Right cardiac atrium (tissue), 5 donors: Measurements from ENCODE around the gene ACYP1. TPM values are rescaled to one million over a fixed set of nuclear protein-coding genes. Genes with fewer than 3 reads are reported as not detected.
A peak's percentile ranks its signal among the peaks of the same experiment; 100 is the strongest.

Experiments
- ATAC-seq, 2 donors: fragments of 200-7000 bp; cut with Tn5 transposase; one replicate each; pipeline versions ENCODE4 v1.8.0 to v1.9.1; 2020; ENCODE audit warnings: moderate library complexity in 2 of 2, mild to moderate bottlenecking in 1 of 2
- DNase-seq, 3 donors: peaks; one replicate each; pipeline ENCODE4 v3.0.0-alpha.2; 2020
- H3K27ac ChIP-seq: one replicate; pipeline ENCODE4 v1.5.1; 2013; ENCODE audit warnings: mild to moderate bottlenecking, low read length, control low read depth, moderate library complexity
- H3K27me3 ChIP-seq: one replicate; pipeline ENCODE4 v1.6.1; 2013; ENCODE audit not compliant: control insufficient read depth, insufficient read depth
- H3K4me1 ChIP-seq: one replicate; pipeline ENCODE4 v1.6.1; 2013; ENCODE audit warnings: low read length; ENCODE audit not compliant: control insufficient read depth, insufficient read depth
- H3K4me3 ChIP-seq: one replicate; pipeline ENCODE4 v1.5.1; 2013; ENCODE audit warnings: low read length, control low read depth
- H3K9me3 ChIP-seq: one replicate; pipeline ENCODE4 v1.6.1; 2013; ENCODE audit warnings: low read length; ENCODE audit not compliant: control insufficient read depth
- WGBS: extraction: QIAGEN DNeasy Blood & Tissue Kit; methylation state at CpG from one replicate; pipeline ENCODE4 v1.1.7; 2013; 5-methylcytosine and 5-hydroxymethylcytosine counted together
- intact Hi-C, 4 donors: fragments of 100-400 bp; cut with DNase I; formaldehyde crosslinking; loops; one replicate each; pipeline versions ENCODE4 v1.11.0 to v1.14.0; 2022 to 2023
- polyA plus RNA-seq: library from polyadenylated mRNA; stranded (reverse); fragments of 200-250 nt; gene quantifications from one replicate; pipeline ENCODE4 v1.2.3, GENCODE V29; 2013
- total RNA-seq, 4 donors: library from RNA; stranded (reverse); fragmentation: NEBNext Ultra II Directional; extraction: Animal tissue kit (Norgen Biotek cat#: 25700); gene quantifications; one replicate each; pipeline ENCODE4 v1.2.1, GENCODE V29; 2021
- donor health status: healthy with polysubstance abuse.
- donor health status: DM: no; HTN: yes; CAD: no.
- donor health status: DM: no; HTN: no; CAD: no.
- donor health status: DM: no; HTN: yes; CAD: no; lungs with severe emphysema.
- donor health status: DM: yes; HTN: yes; CAD: no.

Gene ACYP1
- total and polyA plus RNA-seq, 5 donors: 10.2 to 24.0 (median 11.6) TPM

GRCh38 chr14:75042035-75042434 lies 21.8 kb downstream of the ACYP1 start:
- Histone ChIP-seq H3K9me3 (no peaks in the 10 kb centered on the region), H3K4me1 (no peaks in the 10 kb centered on the region), H3K27me3 (no peaks in the 10 kb centered on the region), H3K4me3 (no peak overlapping the region), H3K27ac (no peak overlapping the region)
- DNase-seq (no peak), ATAC-seq (no peak)
- WGBS: 67% methylated on average over 6 of the region's 6 CpGs
- intact Hi-C loops: no loop called here

- intact Hi-C loops: no loop called here
Observed at GRCh38 chr14:75041613-75042012, 22.2 kb downstream of the ACYP1 start.

GRCh38 chr14:75040959-75041358 lies 22.9 kb downstream of the ACYP1 start:
- intact Hi-C loops: no loop called here
- Histone ChIP-seq H3K4me1 (no peaks in the 10 kb centered on the region), H3K4me3 (no peak overlapping the region), H3K27ac (no peak overlapping the region), H3K27me3 (no peaks in the 10 kb centered on the region), H3K9me3 (no peaks in the 10 kb centered on the region)
- DNase-seq (no peak), ATAC-seq (no peak)
- 98% methylated on average over 2 of the region's 2 CpGs for WGBS

More at GRCh38 chr14:75041613-75042012, 22.2 kb downstream of the ACYP1 start:
- Histone ChIP-seq H3K27ac (no peak overlapping the region), H3K4me3 (no peak overlapping the region), H3K27me3 (no peaks in the 10 kb centered on the region), H3K9me3 (no peaks in the 10 kb centered on the region), H3K4me1 (no peaks in the 10 kb centered on the region)
- WGBS: 91% methylated on average over 4 of the region's 4 CpGs
- DNase-seq: no peak
- no peak for ATAC-seq

- Histone ChIP-seq H3K4me3 (no peak overlapping the region), H3K27ac (no peak overlapping the region), H3K27me3 (no peaks in the 10 kb centered on the region), H3K9me3 (no peaks in the 10 kb centered on the region), H3K4me1 (no peaks in the 10 kb centered on the region)
- no peak for DNase-seq
- intact Hi-C loops: no loop called here
- ATAC-seq: peak; percentile 20 to 54
- 51% methylated on average over 1 of the region's 1 CpG for WGBS
Observed at GRCh38 chr14:75040507-75040906, 23.3 kb downstream of the ACYP1 start.

- 93% methylated on average over 2 of the region's 2 CpGs for WGBS
- H3K27ac ChIP-seq: no peak overlapping the region
Observed at GRCh38 chr14:75032939-75033338, 30.9 kb downstream of the ACYP1 start.

GRCh38 chr14:75030147-75030546 lies 33.7 kb downstream of the ACYP1 start:
- H3K9me3 ChIP-seq: no peaks in the 10 kb centered on the region
- H3K27ac ChIP-seq: no peak overlapping the region
- H3K27me3 ChIP-seq: no peaks in the 10 kb centered on the region
- DNase-seq (no peak), ATAC-seq (no peak)
- WGBS: 0% methylated on average over 1 of the region's 1 CpG
- intact Hi-C loops: no loop called here
- H3K4me1 ChIP-seq: no peaks in the 10 kb centered on the region
- no peak overlapping the region for H3K4me3 ChIP-seq

More at GRCh38 chr14:75032939-75033338, 30.9 kb downstream of the ACYP1 start:
- no peak for ATAC-seq
- Histone ChIP-seq H3K4me3 (no peak overlapping the region), H3K27me3 (no peaks in the 10 kb centered on the region), H3K9me3 (no peaks in the 10 kb centered on the region), H3K4me1 (no peaks in the 10 kb centered on the region)
- intact Hi-C loops: no loop called here
- no peak for DNase-seq

- intact Hi-C loops: no loop called here
- H3K9me3 ChIP-seq: no peaks in the 10 kb centered on the region
- no peaks in the 10 kb centered on the region for H3K27me3 ChIP-seq
- H3K4me1 ChIP-seq: no peaks in the 10 kb centered on the region
- H3K4me3 ChIP-seq: no peak overlapping the region
- ATAC-seq (no peak), DNase-seq (no peak)
- no peak overlapping the region for H3K27ac ChIP-seq
- WGBS: 92% methylated on average over 2 of the region's 2 CpGs
Observed at GRCh38 chr14:75025876-75026275, 37.9 kb downstream of the ACYP1 start.

- intact Hi-C loops: no loop called here
- H3K27me3 ChIP-seq: no peaks in the 10 kb centered on the region
- no peak for DNase-seq
- 63% methylated on average over 4 of the region's 4 CpGs for WGBS
- H3K27ac ChIP-seq: no peak overlapping the region
- peak in 1 of 2 donors; percentile 86 for ATAC-seq
- no peaks in the 10 kb centered on the region for H3K9me3 ChIP-seq
- H3K4me3 ChIP-seq: no peak overlapping the region
- H3K4me1 ChIP-seq: no peaks in the 10 kb centered on the region
Observed at GRCh38 chr14:75025082-75025481, 38.7 kb downstream of the ACYP1 start.

- WGBS: 97% methylated on average over 1 of the region's 1 CpG
Observed at GRCh38 chr14:75023108-75023507, 40.7 kb downstream of the ACYP1 start.

GRCh38 chr14:75022655-75023054 lies 41.2 kb downstream of the ACYP1 start:
- no peak overlapping the region for H3K4me3 ChIP-seq
- no peaks in the 10 kb centered on the region for H3K4me1 ChIP-seq
- no peaks in the 10 kb centered on the region for H3K27me3 ChIP-seq
- H3K27ac ChIP-seq: no peak overlapping the region
- DNase-seq (peak; percentile 57 to 80 (median 76)), ATAC-seq (peak; percentile 90 to 95)
- H3K9me3 ChIP-seq: no peaks in the 10 kb centered on the region
- intact Hi-C loops: no loop called here
- WGBS: 60% methylated on average over 8 of the region's 8 CpGs

More at GRCh38 chr14:75023108-75023507, 40.7 kb downstream of the ACYP1 start:
- ATAC-seq (no peak), DNase-seq (no peak)
- Histone ChIP-seq H3K4me3 (no peak overlapping the region), H3K4me1 (no peaks in the 10 kb centered on the region), H3K9me3 (no peaks in the 10 kb centered on the region), H3K27me3 (no peaks in the 10 kb centered on the region), H3K27ac (no peak overlapping the region)
- intact Hi-C loops: no loop called here

GRCh38 chr14:75018694-75019093 lies 45.1 kb downstream of the ACYP1 start:
- no peaks in the 10 kb centered on the region for H3K9me3 ChIP-seq
- no peak overlapping the region for H3K4me3 ChIP-seq
- ATAC-seq (no peak), DNase-seq (no peak)
- no peaks in the 10 kb centered on the region for H3K27me3 ChIP-seq
- H3K4me1 ChIP-seq: peaks cover 4% of the 10 kb centered on the region
- intact Hi-C loops: loop anchor here in 1 of 4 donors (10.0 kb wide), 1 partner anchor 56 kb away; no protein-coding TSS in a partner anchor
- 93% methylated on average over 3 of the region's 3 CpGs for WGBS
- no peak overlapping the region for H3K27ac ChIP-seq

GRCh38 chr14:75016815-75017214 lies 47.0 kb downstream of the ACYP1 start:
- 89% methylated on average over 3 of the region's 3 CpGs for WGBS
- no peak overlapping the region for H3K27ac ChIP-seq
- intact Hi-C loops: loop anchor here in 1 of 4 donors (10.0 kb wide), 1 partner anchor 58 kb away; no protein-coding TSS in a partner anchor
- DNase-seq: no peak
- peaks cover 6% of the 10 kb centered on the region for H3K4me1 ChIP-seq
- no peaks in the 10 kb centered on the region for H3K9me3 ChIP-seq
- no peak overlapping the region for H3K4me3 ChIP-seq
- H3K27me3 ChIP-seq: no peaks in the 10 kb centered on the region
- no peak for ATAC-seq
